ENCODE data around the gene UNC79.

UNC79 gene

DNA sequence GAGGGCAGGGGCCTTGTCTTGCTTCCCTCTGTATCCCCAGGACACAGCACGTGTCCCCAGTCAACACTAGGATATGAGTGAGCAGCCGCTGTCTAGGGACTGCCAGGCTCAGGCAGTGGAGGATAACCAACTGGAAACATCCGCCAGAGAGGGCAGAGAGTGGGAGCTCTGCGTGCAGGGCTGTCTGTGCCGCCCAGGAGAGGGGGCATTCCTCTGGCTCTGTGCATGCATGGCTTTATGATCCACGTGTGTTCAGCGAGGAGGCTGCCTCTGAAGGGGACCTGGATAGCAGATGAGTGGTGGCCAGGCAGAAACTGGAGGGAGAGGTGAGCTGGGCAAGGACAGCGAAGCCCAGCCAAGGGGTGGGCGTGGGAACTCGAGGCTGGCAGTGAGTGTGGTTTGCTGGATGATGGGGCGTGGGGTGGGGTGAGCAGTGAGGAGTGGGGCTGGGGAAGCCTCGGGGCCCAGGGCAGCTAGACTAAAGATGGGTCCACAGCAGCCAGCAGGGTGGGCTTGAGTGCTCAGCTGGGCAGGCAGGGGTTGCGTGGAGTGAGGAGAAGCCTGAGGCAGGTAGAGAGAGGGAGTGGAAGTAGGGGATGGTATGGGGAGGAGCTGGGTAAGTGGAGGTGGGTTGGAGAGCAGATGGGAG is 284.7 kb downstream of the UNC79 start:
- no peaks in the 10 kb centered on the region for H3F3A ChIP-seq (ENCODE audit: insufficient read depth, low read length)
- no peaks in the 10 kb centered on the region for H3K9me2 ChIP-seq (ENCODE audit: low read depth, low read length)
- TF ChIP-seq EZH2 (IDR thresholded peaks at IDR 0.05; ENCODE audit: borderline replicate concordance, low read length), result no peak
- TF ChIP-seq, protein P1, sequence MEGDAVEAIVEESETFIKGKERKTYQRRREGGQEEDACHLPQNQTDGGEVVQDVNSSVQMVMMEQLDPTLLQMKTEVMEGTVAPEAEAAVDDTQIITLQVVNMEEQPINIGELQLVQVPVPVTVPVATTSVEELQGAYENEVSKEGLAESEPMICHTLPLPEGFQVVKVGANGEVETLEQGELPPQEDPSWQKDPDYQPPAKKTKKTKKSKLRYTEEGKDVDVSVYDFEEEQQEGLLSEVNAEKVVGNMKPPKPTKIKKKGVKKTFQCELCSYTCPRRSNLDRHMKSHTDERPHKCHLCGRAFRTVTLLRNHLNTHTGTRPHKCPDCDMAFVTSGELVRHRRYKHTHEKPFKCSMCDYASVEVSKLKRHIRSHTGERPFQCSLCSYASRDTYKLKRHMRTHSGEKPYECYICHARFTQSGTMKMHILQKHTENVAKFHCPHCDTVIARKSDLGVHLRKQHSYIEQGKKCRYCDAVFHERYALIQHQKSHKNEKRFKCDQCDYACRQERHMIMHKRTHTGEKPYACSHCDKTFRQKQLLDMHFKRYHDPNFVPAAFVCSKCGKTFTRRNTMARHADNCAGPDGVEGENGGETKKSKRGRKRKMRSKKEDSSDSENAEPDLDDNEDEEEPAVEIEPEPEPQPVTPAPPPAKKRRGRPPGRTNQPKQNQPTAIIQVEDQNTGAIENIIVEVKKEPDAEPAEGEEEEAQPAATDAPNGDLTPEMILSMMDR (IDR thresholded peaks at IDR 0.05; ENCODE audit: low read length), result no peak
- no peaks in the 10 kb centered on the region for H3K4me1 ChIP-seq (ENCODE audit: insufficient read depth, low read length, severe bottlenecking)
- H3K4me2 ChIP-seq (ENCODE audit: low read length), result no peak overlapping the region
- peaks cover 7% of the 10 kb centered on the region; the same call in 1 of the 2 replicates for H3K27me3 ChIP-seq (ENCODE audit: insufficient read depth, low read length)
- H2AFZ ChIP-seq (ENCODE audit: low read length), result no peak overlapping the region
- H3K27ac ChIP-seq (ENCODE audit: low read depth, low read length, poor library complexity, severe bottlenecking), result no peak overlapping the region
- no peaks in the 10 kb centered on the region for H3K36me3 ChIP-seq (ENCODE audit: insufficient read depth, low read length)
- no peaks in the 10 kb centered on the region for H3K79me2 ChIP-seq (ENCODE audit: insufficient read depth, low read length)
- H4K20me1 ChIP-seq (ENCODE audit: insufficient read depth, low read length), result no peaks in the 10 kb centered on the region
- H3K4me3 ChIP-seq (ENCODE audit: low read depth, low read length, poor library complexity, severe bottlenecking), result no peak overlapping the region
- no peaks in the 10 kb centered on the region for H3K9me3 ChIP-seq (ENCODE audit: low read length)
- no peak overlapping the region for H3K9ac ChIP-seq (ENCODE audit: low read length)

DNA sequence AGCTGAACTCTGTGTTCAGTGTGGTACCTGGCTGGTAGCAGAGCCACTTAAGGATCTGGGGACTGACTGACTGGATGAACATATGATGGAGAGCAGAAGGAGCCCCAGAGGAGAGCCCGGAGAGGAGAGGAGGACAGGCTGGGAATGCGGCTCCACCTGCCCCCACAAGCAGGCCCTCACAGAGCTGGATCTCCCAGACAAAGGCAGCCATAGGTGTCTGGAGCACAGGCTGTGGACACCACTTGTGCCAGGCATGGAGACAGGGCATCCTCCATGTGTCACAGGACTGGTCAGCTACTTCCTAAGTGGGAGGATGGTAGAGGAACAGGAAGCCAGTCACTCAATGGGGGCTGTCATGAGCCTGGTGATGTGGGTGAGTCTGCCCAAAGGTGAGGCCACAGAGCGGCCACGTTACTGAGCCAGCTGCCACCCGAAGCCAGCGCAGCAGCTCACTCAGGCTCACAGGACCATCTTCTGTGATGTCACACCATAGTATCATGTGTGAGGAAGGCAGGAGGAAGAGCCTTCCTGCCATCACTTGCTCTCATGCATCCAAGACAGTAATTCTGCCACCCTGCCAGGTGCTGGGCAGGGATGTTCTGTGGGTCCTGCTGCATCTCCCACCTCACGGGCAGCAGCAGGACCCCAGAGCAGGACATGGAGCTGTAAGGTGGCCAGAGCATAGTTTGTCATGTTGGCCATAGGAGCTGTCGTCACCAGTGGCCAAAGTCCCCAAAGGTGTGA is 285.4 kb downstream of the UNC79 start:
- no peak overlapping the region for H3K27ac ChIP-seq (ENCODE audit: low read depth, low read length, poor library complexity, severe bottlenecking)

DNA sequence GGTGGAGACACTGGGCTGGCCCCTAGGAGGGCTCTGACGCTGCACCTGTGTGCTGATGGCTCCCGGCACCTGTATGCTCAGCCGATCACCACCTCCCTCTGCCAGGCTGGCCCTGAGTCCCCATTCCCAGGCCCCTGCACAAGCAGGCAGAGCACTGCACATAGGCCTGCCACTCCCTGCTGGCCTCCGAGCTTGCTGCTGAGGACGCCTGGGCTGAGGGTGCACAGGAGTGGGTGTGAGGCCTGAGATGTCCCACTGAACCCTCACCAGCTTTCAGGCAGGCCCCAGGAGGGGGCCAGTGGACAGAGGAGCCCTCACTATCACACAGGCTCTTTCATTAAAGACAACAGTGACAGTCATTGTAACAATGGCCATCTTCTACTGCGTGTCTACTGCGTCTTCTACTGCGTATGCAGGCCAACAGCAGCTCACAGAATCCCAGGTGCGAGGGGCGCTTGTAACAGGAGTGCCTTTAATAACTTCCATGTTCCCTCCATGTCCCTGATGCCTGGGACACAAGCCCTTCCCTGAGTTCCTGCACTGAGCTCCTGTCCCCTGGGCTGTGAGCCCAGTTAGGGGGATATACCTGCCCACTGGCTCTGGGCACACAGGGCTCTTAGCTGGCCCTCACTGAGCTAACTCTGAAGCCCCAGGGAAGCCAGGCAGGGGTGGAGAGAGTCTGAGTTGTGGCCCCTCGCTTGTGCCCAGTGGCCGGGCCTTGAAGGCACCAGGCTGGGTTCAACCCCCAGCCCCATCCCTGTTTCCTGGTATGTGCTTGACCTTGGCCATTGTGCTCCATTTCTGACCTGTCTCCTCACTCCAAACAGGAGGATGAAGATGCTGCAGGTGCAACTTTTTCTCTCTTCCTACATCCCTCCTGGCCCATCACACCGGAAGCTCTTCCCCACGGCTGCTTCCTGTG is 286.3 kb downstream of the UNC79 start:
- Histone ChIP-seq H3K79me2 (ENCODE audit: insufficient read depth, low read length) (no peaks in the 10 kb centered on the region), H2AFZ (ENCODE audit: low read length) (no peak overlapping the region), H3K4me3 (ENCODE audit: low read depth, low read length, poor library complexity, severe bottlenecking) (no peak overlapping the region), H3K9ac (ENCODE audit: low read length) (no peak overlapping the region), H3K4me1 (ENCODE audit: insufficient read depth, low read length, severe bottlenecking) (no peaks in the 10 kb centered on the region), H3K36me3 (ENCODE audit: insufficient read depth, low read length) (no peaks in the 10 kb centered on the region), H3F3A (ENCODE audit: insufficient read depth, low read length) (no peaks in the 10 kb centered on the region), H3K27ac (ENCODE audit: low read depth, low read length, poor library complexity, severe bottlenecking) (no peak overlapping the region), H3K9me3 (ENCODE audit: low read length) (no peaks in the 10 kb centered on the region), H3K27me3 (ENCODE audit: insufficient read depth, low read length) (peaks cover 7% of the 10 kb centered on the region; the same call in 1 of the 2 replicates), H4K20me1 (ENCODE audit: insufficient read depth, low read length) (no peaks in the 10 kb centered on the region), H3K9me2 (ENCODE audit: low read depth, low read length) (no peaks in the 10 kb centered on the region), H3K4me2 (ENCODE audit: low read length) (no peak overlapping the region)
- no peak for TF ChIP-seq EZH2 (IDR thresholded peaks at IDR 0.05; ENCODE audit: borderline replicate concordance, low read length)
- TF ChIP-seq, protein P1 (IDR thresholded peaks at IDR 0.05; ENCODE audit: low read length), result no peak

More for the DNA sequence above, 285.4 kb downstream of the UNC79 start:
- no peaks in the 10 kb centered on the region for H3K9me3 ChIP-seq (ENCODE audit: low read length)
- TF ChIP-seq, protein P1 (IDR thresholded peaks at IDR 0.05; ENCODE audit: low read length), result no peak
- TF ChIP-seq EZH2 (IDR thresholded peaks at IDR 0.05; ENCODE audit: borderline replicate concordance, low read length), result no peak
- no peaks in the 10 kb centered on the region for H3K36me3 ChIP-seq (ENCODE audit: insufficient read depth, low read length)
- no peak overlapping the region for H3K4me3 ChIP-seq (ENCODE audit: low read depth, low read length, poor library complexity, severe bottlenecking)
- H3K4me2 ChIP-seq (ENCODE audit: low read length), result no peak overlapping the region
- H3K9ac ChIP-seq (ENCODE audit: low read length), result no peak overlapping the region
- no peaks in the 10 kb centered on the region for H3K79me2 ChIP-seq (ENCODE audit: insufficient read depth, low read length)
- no peaks in the 10 kb centered on the region for H4K20me1 ChIP-seq (ENCODE audit: insufficient read depth, low read length)
- H3K27me3 ChIP-seq (ENCODE audit: insufficient read depth, low read length), result peaks cover 7% of the 10 kb centered on the region; the same call in 1 of the 2 replicates
- no peaks in the 10 kb centered on the region for H3F3A ChIP-seq (ENCODE audit: insufficient read depth, low read length)
- H3K9me2 ChIP-seq (ENCODE audit: low read depth, low read length), result no peaks in the 10 kb centered on the region
- H3K4me1 ChIP-seq (ENCODE audit: insufficient read depth, low read length, severe bottlenecking), result no peaks in the 10 kb centered on the region
- H2AFZ ChIP-seq (ENCODE audit: low read length), result no peak overlapping the region

Measured in OCI-LY1 (cell line).